Measurements from ENCODE around the gene GEMIN5.
"Not testable (repeated sequence)": the region's sequence is repeated elsewhere in the genome, so short reads cannot be mapped to it uniquely, and the experiment has no call there.

Gene GEMIN5, protein sequence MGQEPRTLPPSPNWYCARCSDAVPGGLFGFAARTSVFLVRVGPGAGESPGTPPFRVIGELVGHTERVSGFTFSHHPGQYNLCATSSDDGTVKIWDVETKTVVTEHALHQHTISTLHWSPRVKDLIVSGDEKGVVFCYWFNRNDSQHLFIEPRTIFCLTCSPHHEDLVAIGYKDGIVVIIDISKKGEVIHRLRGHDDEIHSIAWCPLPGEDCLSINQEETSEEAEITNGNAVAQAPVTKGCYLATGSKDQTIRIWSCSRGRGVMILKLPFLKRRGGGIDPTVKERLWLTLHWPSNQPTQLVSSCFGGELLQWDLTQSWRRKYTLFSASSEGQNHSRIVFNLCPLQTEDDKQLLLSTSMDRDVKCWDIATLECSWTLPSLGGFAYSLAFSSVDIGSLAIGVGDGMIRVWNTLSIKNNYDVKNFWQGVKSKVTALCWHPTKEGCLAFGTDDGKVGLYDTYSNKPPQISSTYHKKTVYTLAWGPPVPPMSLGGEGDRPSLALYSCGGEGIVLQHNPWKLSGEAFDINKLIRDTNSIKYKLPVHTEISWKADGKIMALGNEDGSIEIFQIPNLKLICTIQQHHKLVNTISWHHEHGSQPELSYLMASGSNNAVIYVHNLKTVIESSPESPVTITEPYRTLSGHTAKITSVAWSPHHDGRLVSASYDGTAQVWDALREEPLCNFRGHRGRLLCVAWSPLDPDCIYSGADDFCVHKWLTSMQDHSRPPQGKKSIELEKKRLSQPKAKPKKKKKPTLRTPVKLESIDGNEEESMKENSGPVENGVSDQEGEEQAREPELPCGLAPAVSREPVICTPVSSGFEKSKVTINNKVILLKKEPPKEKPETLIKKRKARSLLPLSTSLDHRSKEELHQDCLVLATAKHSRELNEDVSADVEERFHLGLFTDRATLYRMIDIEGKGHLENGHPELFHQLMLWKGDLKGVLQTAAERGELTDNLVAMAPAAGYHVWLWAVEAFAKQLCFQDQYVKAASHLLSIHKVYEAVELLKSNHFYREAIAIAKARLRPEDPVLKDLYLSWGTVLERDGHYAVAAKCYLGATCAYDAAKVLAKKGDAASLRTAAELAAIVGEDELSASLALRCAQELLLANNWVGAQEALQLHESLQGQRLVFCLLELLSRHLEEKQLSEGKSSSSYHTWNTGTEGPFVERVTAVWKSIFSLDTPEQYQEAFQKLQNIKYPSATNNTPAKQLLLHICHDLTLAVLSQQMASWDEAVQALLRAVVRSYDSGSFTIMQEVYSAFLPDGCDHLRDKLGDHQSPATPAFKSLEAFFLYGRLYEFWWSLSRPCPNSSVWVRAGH (N-terminal part only)

DNA sequence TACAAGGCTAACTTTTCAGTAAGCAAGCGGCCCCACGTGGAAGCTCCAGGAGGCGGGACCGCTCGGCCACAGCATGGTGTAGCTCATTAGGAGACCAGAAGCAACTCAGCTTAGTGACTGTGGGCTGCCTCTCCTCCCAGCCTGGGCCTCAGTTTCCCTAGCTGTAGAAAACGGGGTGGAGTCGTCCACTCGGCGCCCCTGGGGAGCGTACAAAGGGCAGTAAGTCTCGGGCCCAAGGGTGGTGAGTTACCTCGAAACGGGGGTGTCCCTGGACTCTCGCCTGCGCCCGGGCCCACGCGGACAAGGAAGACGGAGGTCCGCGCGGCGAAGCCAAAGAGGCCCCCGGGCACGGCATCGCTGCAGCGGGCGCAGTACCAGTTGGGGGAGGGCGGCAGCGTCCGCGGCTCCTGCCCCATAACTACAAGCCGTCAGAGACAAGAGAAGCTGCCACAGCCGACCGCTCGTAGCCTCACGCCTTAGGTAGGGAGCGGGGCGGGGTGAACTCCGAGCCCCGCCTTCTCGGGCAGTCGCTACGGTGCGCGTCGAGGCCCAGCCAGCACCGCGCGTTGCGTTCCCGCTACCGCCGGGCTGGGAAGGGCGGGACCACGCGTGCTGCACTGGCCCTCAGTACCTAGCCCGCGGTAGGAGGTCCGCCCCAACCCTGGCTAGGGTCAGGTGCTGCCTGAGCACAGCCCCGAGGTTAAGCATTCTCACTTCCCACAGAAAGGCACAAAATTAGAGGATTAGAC lies at the start of gene GEMIN5:
TSS of gene GEMIN5 (minus strand) at position 494 of the 749 bp plus-strand sequence. CDS start at position 416, 78 bp downstream.
- peak; percentile 67 for DNase-seq (ENCODE audit: low read depth)

DNA sequence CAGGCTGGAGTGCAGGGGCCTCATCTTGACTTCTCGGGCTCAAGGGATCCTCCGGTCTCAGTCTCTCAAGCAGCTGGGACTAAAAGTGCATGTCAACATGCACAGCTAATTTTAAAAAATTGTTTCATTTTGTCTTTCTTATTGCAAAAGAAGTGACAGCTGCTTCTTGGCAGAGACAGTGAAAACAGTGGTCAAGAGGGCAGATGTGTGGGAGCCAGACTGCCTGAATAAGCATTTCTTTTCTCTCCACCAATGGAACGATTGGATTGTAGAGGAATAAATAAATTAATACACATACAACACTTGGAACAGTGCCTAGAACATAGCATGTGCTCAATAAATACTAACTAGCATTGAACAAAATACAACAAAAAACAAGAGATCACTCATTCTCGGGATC lies 48.1 kb upstream of the GEMIN5 start:
- no peak for DNase-seq (ENCODE audit: low read depth)

DNA sequence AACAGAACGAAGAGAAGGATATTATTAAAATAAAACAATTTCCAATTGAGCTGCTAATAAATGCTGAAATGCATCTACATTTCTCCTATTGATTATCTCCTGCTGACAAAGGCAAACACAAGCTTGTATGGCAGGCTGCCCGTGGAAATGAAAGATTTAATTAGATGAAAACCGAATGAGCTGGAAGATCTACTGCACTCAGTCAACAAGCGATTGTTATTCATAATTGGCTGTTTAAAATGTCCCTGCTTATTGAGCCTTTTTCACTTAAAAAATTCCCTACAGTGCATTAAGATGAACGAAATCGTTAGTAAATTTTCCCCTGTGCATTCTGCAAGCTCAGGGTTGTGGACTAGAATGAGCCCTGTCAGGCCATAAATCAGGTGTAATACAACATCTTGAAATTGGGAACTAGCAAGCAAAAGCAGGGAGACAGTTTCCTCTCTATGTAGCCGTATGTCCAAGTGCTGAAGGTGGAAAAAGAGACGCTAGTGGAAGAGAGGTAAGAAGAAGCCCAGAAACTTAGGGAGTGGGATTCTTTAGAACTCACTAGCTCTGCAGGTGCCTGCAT lies 47.0 kb upstream of the GEMIN5 start:
- no peak for DNase-seq (ENCODE audit: low read depth)

DNA sequence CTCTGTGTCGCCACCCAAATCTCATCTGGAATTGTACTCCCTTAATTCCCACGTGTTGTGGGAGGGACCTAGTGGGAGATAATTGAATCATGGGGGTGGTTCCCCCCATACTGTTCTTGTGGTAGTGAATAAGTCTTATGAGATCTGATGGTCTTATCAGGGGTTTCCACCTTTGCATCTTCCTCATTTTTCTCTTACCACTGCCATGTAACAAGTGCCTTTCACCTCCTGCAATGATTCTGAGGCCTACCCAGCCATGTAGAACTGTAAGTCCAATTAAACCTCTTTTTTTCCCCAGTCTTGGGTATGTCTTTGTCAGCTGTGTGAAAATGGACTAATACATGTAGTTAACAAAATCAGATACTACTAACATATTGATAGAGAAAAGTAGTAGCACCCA lies 40.3 kb upstream of the GEMIN5 start:
- not testable (repeated sequence) for DNase-seq (ENCODE audit: low read depth)

DNA sequence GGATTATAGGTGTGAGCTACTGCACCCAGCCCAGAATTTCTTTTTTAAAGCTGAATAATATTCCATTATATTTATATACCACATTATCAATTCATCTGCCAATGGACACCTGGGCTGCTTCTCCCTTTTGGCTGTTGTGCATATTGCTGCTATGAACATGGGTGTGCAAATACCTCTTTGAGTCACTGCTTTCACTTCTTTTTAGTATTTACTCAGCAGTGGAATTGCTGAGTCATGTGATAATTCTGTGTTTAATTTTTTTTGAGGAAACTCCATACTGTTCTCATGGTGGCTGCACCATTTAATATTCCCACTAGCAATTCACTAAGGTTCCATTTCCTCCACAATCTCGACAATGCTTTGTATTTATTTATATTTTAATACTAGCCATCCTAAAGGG lies 39.4 kb upstream of the GEMIN5 start:
- no peak for DNase-seq (ENCODE audit: low read depth)

DNA sequence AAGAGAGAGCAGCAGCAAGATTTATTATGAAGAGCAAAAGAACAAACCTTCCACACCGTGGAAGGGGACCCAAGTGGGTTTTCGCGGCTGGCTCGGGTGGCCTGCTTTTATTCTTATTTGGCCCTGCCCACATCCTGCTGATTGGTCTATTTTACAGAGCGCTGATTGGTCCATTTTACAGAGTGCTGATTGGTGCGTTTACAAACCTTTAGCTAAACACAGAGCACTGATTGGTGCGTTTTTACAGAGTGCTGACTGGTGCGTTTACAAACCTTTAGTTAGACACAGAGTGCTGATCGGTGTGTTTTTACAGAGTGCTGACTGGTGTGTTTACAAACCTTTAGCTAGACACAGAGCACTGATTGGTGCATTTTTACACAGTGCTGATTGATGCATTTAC lies 38.1 kb upstream of the GEMIN5 start:
- not testable (repeated sequence) for DNase-seq (ENCODE audit: low read depth)

DNA sequence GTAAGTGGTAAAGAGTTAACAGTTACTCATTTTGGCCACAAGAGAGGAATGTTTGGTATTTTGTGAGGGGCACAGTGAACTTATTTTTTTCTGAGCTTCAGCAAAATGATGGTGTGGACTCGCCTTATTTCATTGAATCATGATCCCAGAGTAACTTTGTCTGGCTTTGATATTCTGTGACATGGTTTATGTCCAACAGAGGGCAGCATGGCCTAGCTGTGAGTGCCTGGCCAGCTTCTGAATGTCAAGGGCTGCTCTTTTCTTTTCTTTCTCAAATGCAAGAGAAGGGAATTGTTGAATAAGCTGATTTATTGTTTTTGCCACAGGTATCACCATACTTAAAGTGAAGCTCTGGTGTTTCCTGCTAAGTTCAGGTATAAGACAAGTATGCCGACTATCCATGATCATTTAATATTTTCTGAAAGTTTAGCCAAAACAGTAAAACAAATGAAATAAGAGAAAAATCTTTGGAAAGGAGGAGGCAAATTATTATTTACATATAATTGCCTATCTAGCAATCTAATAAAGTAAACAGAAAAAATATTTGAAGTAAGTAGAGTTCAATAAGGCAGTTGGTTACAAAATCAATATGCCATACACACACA lies 34.6 kb upstream of the GEMIN5 start:
- peak; percentile 22 for DNase-seq (ENCODE audit: low read depth)

DNA sequence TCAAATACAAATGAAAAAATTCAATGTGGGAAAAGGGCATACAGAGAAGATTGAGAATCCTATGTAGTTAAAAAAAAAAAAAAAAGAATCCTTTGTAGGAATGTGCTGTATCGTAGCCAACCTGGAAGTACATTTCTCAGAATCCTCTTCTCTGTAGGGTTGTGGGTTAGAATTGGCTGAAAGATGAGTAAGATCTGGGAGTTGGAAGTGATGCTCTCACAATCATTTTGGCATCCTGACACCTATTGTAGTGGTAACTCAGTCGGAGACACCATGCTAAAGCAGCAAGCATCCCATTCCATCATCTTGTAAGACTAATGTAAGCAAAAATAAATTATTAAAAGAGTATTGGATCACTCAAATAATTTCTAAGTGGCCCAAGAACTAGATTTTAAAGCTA lies 33.5 kb upstream of the GEMIN5 start:
- no peak for DNase-seq (ENCODE audit: low read depth)

DNA sequence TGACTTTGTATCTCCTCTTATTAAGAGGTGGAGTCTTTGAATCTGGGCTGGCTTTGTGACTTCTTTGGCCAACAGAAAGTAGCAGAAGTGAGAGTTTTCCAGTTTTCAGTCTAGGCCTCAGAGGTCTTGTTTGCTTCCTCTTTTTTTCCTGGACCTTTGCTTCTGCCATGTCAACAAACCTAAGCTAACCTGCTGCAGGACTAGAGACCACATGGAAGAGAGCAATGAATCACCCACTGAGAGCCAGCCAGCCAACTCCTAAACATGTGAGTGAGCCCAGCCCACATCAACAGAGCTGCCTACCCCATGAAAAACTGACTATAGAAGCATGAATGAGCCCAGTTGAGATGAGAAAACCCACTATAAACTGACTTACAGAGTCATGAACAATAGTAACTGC lies 32.7 kb upstream of the GEMIN5 start:
- DNase-seq (ENCODE audit: low read depth) = no peak

DNA sequence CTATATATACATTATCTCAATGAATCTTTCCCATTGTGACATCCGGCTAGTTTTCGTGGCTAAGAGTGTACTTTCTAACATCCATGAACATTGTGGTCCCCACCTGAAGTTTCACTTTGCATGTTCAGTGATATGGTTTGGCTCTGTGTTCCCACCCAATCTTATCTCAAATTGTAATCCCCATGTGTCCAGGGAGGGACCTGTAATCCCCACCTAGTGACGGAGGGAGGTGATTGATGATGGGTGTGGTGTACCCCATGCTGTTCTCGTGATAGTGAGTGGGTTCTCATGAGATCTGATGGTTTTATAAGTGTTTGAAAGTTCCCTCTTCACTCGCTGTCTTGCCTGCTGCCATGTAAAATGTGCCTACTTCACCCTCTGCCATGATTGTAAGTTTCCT lies 30.9 kb upstream of the GEMIN5 start:
- no peak for DNase-seq (ENCODE audit: low read depth)

DNA sequence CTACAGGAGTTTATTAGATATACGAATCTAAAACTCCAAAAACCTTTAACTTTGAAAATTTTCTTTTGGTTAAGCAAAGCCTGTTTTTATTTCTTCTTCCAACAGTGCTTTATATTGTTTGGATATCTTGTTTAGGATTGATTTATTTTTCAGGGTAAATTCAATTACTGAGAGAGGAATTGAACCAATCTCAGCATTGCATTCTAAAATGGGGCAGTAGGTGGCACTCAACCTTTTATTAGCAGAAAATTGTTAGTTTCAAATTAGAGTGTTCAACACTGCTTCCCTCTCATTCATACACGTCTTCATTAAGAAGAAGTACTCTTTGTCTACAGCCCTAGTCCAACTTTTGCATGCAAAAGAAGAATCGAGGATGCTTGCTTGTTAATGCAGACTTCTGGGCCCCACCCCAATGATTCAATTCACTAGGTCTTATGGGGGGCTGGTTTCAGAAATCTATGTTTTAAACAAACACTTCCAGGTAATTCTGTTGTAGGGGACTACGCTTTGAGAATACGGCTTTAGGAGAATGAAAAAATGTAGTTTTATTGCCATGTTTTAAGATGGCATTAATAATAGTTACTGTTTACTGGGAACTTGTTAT lies 29.5 kb upstream of the GEMIN5 start:
- no peak for DNase-seq (ENCODE audit: low read depth)

DNA sequence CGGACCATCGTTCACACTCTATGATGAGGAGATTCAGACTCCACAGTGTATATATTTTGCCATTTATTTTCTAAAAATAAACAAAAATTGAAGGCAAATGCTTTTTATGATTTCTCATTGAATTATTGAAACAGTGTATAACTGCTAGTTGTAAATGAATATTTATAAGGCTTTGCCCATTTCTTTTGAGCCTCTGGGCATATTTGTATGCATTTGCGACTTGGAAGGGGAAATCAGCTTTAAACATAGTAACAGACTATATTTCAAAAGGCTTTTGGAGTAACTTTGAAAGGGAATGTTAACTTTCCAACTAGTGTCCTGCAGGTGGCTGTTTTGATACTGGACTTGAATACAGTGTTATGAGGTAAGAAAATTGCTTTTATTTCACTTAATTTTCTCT lies 28.9 kb upstream of the GEMIN5 start:
- no peak for DNase-seq (ENCODE audit: low read depth)

DNA sequence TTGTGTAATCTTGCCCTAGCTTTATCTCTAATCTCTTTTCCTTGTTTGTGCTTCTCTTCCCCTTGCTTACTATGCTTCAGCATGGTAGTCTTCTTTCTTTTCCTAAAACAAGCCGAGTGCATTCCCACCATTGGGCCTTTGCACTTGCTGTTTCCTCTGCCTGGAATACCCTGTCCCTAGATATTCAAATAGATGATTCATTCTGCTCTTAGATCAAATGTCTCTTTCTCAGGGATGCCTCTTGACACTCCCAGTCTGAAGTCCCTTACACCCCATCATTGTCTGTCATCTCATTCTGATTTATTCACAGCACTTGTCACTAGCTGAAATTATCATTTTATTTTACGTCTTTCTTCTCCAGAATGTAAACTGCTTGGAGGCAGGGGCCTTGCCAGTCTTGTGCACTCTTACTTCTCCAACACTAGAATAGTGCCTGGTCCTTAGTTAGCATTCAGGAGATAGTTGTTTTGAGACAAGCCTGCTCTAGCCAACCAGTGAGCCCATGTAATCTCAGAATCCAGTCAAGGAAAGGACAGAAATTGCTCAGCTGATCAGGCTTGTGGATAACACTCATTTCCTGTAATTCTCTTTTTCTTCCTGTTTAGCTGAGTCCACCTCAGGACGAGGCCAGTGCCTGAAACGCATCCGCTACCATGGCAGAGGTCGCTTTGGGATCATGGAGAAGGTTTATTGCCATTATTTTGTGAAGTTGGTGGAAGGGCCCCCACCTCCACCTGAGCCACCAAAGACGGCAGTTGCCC lies 28.2 kb upstream of the GEMIN5 start:
- no peak for DNase-seq (ENCODE audit: low read depth)

DNA sequence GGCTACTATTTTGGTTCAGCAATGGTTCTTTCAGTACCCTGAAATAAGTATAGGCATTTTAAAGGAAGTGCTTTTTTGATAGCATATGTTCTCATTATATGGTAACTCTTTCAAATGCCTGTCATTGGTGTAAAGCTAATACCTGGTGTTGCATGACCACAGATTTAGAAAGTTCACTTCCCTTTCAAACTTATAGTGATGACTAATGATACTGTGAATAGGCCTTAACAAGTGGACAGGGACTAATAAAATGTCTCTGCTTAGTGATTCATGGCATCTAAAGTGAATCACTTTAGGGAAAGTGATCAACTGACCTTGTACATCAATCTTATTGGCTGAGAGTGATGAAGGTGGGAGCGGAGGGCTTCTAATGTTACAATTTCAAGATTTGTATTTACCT lies 24.5 kb upstream of the GEMIN5 start:
- DNase-seq (ENCODE audit: low read depth) = no peak

DNA sequence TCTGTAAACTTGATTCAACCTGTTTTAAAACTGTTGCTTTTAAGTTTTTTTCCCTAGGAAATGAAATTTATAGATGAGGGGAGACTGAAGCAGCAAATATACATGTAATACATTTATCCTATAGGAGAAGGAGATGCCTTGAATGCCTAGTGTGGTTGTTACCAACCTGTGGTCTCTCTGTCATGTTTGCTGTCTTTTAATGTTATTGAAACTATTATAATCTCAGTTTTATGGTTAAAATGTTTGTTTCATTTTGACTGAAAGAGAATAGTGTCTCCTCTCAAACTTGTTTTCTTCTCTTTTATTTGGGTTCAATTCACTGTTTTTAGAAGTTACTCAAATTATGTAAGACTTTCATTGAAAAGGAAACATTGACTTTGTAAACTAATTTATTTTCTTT lies 18.7 kb upstream of the GEMIN5 start:
- no peak for DNase-seq (ENCODE audit: low read depth)

DNA sequence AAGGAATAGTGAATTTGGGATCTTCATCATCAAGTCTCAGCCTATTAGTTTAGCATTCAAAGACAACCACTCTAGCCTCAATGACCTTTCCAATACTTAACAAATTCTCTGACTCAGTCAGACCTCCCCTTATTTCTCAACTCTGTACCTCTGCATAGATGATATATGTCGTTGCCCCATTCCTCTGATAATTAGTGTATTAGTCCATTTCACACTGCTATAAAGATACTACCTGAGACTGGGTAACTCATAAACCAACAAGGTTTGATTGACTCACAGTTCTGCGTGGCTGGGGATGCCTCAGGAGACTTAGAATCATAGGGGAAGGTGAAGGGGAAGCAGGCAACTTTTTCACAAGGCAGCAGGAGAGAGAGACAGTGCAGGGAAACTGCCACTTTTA lies 11.8 kb upstream of the GEMIN5 start:
- DNase-seq (ENCODE audit: low read depth) = no peak

DNA sequence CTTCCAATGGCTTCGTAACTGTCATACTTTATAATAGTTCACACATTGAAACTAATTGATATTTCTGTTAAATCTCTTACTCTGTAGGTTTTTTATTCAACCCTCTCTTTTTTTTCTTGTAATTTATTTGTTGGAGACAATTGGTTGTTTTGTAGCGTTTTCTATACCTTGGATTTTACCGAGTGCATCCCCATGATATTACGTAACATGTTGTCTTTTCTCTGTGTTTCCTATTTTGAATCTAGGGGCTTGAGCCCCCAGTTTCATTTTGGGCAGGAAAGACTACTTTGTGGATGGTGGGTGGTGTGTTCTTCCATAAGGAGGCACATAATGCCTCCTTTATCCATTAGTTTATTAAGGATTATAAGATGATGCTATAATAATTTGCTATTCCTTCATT lies 10.3 kb upstream of the GEMIN5 start:
- DNase-seq (ENCODE audit: low read depth) = no peak

DNA sequence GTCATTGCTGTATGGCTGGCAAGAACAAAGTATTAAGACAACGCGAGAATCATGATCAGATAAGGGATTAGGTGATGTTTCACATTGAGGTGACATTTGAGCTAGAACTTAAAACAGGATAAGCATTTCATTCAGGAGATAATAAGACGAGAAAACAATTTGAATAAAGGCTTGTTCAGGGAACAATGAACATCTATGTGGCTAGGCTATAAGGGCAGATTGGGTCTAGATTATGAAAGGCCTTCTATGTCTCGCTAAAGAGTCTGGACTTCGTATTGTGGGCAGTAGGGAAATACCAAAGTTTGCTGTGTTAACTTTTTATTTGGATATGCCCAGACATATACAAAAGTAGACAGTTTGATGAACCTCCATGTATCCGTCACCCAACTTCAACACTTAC lies 9.8 kb upstream of the GEMIN5 start:
- DNase-seq (ENCODE audit: low read depth) = no peak

DNA sequence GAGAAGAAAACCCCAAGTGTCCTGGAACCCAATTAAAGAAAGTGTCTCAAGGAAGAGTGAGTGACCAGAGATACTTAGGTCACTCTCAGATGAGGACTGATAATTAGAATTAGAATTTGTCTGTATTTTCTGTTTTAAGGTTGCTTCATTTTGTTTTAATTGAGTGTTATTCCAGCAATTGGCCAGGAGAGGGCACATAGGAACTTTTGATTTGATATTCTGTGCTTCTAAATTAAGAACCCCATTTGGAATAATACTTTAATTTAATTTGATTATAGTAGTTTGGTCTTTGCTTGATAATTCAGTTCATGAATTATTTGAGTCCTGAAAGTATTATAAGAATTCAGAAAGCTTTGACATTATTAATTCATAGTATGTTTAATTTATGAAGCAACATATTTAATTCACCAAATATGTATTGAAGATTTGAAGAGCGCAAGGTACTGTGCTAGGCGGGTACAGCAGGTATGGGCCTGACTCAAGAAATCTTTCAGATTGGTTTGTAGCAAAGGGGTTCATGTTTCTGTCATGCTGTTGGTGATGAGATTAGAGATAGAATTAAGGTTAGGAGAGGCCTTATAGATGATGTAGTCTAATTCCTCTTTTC lies 7.8 kb upstream of the GEMIN5 start:
- peak; percentile 9 for DNase-seq (ENCODE audit: low read depth)

Measured in fibroblast of the conjunctiva (primary cell).